ENCODE measurements around the gene LINGO1. TPM values are rescaled to one million over a fixed set of nuclear protein-coding genes. Genes with fewer than 3 reads are reported as not detected.
A peak's percentile ranks its signal among the peaks of the same experiment; 100 is the strongest.

The LINGO1 gene
- total RNA-seq, 2 experiments from 2014 or later, result not detected

GRCh38 chr15:77599357-77599756 is 33.4 kb downstream of the LINGO1 start:
- BruUV-seq (replicated peaks), result no TSS peak
- H2AFZ ChIP-seq (ENCODE audit: low read length), result peak overlapping the region; percentile 77
- ChIA-PET POLR2A (interaction anchor here (0.6 kb wide), 1 partner anchor 158 kb away, joined by 3 read pairs; no protein-coding TSS in a partner anchor), CTCF (ENCODE audit: unreplicated experiment) (no interaction called here)
- no peaks in the 10 kb centered on the region for H4K20me1 ChIP-seq (ENCODE audit: insufficient read depth, low read length)
- H3K36me3 ChIP-seq (ENCODE audit: insufficient read depth, low read length), result no peaks in the 10 kb centered on the region
- intact Hi-C loops (cut with micrococcal nuclease; ENCODE audit: unreplicated experiment), result no loop called here
- H3K9me2 ChIP-seq (ENCODE audit: insufficient read depth, low read length), result no peaks in the 10 kb centered on the region
- no peak overlapping the region for H3K4me3 ChIP-seq (ENCODE audit: low read depth, low read length, poor library complexity, severe bottlenecking)
- H3K9me3 ChIP-seq (ENCODE audit: low read length), result no peaks in the 10 kb centered on the region
- H3K27ac ChIP-seq (ENCODE audit: low read depth, low read length, poor library complexity, severe bottlenecking), result no peak overlapping the region
- peaks cover 3% of the 10 kb centered on the region for H3K4me1 ChIP-seq (ENCODE audit: insufficient read depth, low read length, poor library complexity, severe bottlenecking)
- no peak overlapping the region for H3K4me2 ChIP-seq (ENCODE audit: low read length)
- no peak for TF ChIP-seq CTCF (conservative IDR thresholded peaks at IDR 0.05; ENCODE audit: low read length)
- no peak for TF ChIP-seq EZH2phosphoT487 (IDR thresholded peaks at IDR 0.05; ENCODE audit: borderline replicate concordance, low read depth, low read length)
- DNase-seq (ENCODE audit: low spot score), result no peak
- H3K79me2 ChIP-seq (ENCODE audit: insufficient read depth, low read depth, low read length), result no peaks in the 10 kb centered on the region

GRCh38 chr15:77598644-77599043 is 34.1 kb downstream of the LINGO1 start:
- H3K4me1 ChIP-seq (ENCODE audit: insufficient read depth, low read length, poor library complexity, severe bottlenecking), result peaks cover 3% of the 10 kb centered on the region
- no peak overlapping the region for H3K4me3 ChIP-seq (ENCODE audit: low read depth, low read length, poor library complexity, severe bottlenecking)
- no peak overlapping the region for H3K4me2 ChIP-seq (ENCODE audit: low read length)
- no peaks in the 10 kb centered on the region for H3K36me3 ChIP-seq (ENCODE audit: insufficient read depth, low read length)
- TF ChIP-seq EZH2phosphoT487 (IDR thresholded peaks at IDR 0.05; ENCODE audit: borderline replicate concordance, low read depth, low read length) (no peak), CTCF (conservative IDR thresholded peaks at IDR 0.05; ENCODE audit: low read length) (no peak)
- no peaks in the 10 kb centered on the region for H3K9me2 ChIP-seq (ENCODE audit: insufficient read depth, low read length)
- H4K20me1 ChIP-seq (ENCODE audit: insufficient read depth, low read length), result no peaks in the 10 kb centered on the region
- ChIA-PET CTCF (ENCODE audit: unreplicated experiment) (no interaction called here), POLR2A (no interaction called here)
- H3K27ac ChIP-seq (ENCODE audit: low read depth, low read length, poor library complexity, severe bottlenecking), result no peak overlapping the region
- no TSS peak for BruUV-seq (replicated peaks)
- DNase-seq (ENCODE audit: low spot score), result no peak
- H3K79me2 ChIP-seq (ENCODE audit: insufficient read depth, low read depth, low read length), result no peaks in the 10 kb centered on the region
- no peaks in the 10 kb centered on the region for H3K9me3 ChIP-seq (ENCODE audit: low read length)
- H2AFZ ChIP-seq (ENCODE audit: low read length), result no peak overlapping the region
- intact Hi-C loops (cut with micrococcal nuclease; ENCODE audit: unreplicated experiment), result no loop called here

GRCh38 chr15:77597804-77598453 is 34.8 kb downstream of the LINGO1 start:
- no TSS peak for BruUV-seq (replicated peaks)
- intact Hi-C loops (cut with micrococcal nuclease; ENCODE audit: unreplicated experiment), result no loop called here
- no peak for TF ChIP-seq CTCF (conservative IDR thresholded peaks at IDR 0.05; ENCODE audit: low read length)
- no peaks in the 10 kb centered on the region for H3K79me2 ChIP-seq (ENCODE audit: insufficient read depth, low read depth, low read length)
- H3K4me1 ChIP-seq (ENCODE audit: insufficient read depth, low read length, poor library complexity, severe bottlenecking), result peaks cover 3% of the 10 kb centered on the region
- H3K9me2 ChIP-seq (ENCODE audit: insufficient read depth, low read length), result no peaks in the 10 kb centered on the region
- H2AFZ ChIP-seq (ENCODE audit: low read length), result no peak overlapping the region
- H3K4me3 ChIP-seq (ENCODE audit: low read depth, low read length, poor library complexity, severe bottlenecking), result no peak overlapping the region
- no peak overlapping the region for H3K27ac ChIP-seq (ENCODE audit: low read depth, low read length, poor library complexity, severe bottlenecking)
- no peak for DNase-seq (ENCODE audit: low spot score)
- no peaks in the 10 kb centered on the region for H3K9me3 ChIP-seq (ENCODE audit: low read length)
- ChIA-PET POLR2A (no interaction called here), CTCF (ENCODE audit: unreplicated experiment) (no interaction called here)
- no peaks in the 10 kb centered on the region for H4K20me1 ChIP-seq (ENCODE audit: insufficient read depth, low read length)
- H3K4me2 ChIP-seq (ENCODE audit: low read length), result no peak overlapping the region
- no peaks in the 10 kb centered on the region for H3K36me3 ChIP-seq (ENCODE audit: insufficient read depth, low read length)
